K562 (cell line): ENCODE data around the gene SEPTIN12. TPM values are rescaled to one million over a fixed set of nuclear protein-coding genes. Genes with fewer than 3 reads are reported as not detected.

Source experiments
- ATAC-seq: fragments of 200-7000 bp; cut with Tn5 transposase; 3 replicates; pipeline ENCODE4 v1.9.1; 2020; ENCODE audit warnings: moderate library complexity
- BruUV-seq: library from RNA; stranded (reverse); fragments of 400-500 nt; replicated peaks from 2 replicates; lab custom pipeline; 2021; lab: Mats Ljungman, UMichigan
- CTCF ChIA-PET: fragments of 300-600 bp; formaldehyde crosslinking; extraction: SDS; loops from one replicate; lab custom pipeline; 2021; ENCODE audit warnings: low intra/inter-chr PET ratio; lab: Yijun Ruan, JAX
- POLR2A ChIA-PET: fragments of 300-600, 350-650 bp; sonication (Branson Sonifier 250); formaldehyde crosslinking; extraction: SDS; loops from one replicate; lab custom pipeline; 2021; ENCODE audit warnings: antibody characterized with exemption, inconsistent platforms; lab: Yijun Ruan, JAX
- DNase-seq, 4 experiments: peaks; one replicate each; pipeline versions ENCODE4 v3.0.0 to v3.0.0-alpha.2; 2011 to 2018; ENCODE audit warnings: low spot score in 3 of 4, mixed read lengths in 3 of 4; ENCODE audit errors: extremely low read depth in 1 of 4
- FAIRE-seq: peaks from 2 replicates; lab custom pipeline; 2011; peaks lifted over from hg19 to GRCh38; lab: Jason Lieb, UNC
- H2AFZ ChIP-seq: 2 replicates; pipeline ENCODE4 v1.6.0; 2011; ENCODE audit warnings: low read depth, low read length, control low read depth, inconsistent platforms
- H3K27ac ChIP-seq: fragments of 200-600 bp; 3 replicates; pipeline ENCODE4 v1.8.0; 2011; ENCODE audit warnings: low read depth, mild to moderate bottlenecking, control low read depth, inconsistent platforms, low read length, moderate library complexity, mixed read lengths; ENCODE audit errors: extremely low read depth
- H3K27me3 ChIP-seq, 2 experiments: fragments of 300-600 bp in 1 of 2; 2 replicates in 1 of 2; 3 replicates in 1 of 2; pipeline versions ENCODE4 v1.6.0 to v1.8.0; 2011; ENCODE audit warnings: inconsistent platforms in 2 of 2, low read length in 2 of 2, mild to moderate bottlenecking in 1 of 2, mixed read lengths in 1 of 2, moderate library complexity in 1 of 2; ENCODE audit not compliant: control insufficient read depth in 2 of 2, insufficient read depth in 2 of 2
- H3K36me3 ChIP-seq: fragments of 300-600 bp; 3 replicates; pipeline ENCODE4 v1.8.0; 2011; ENCODE audit warnings: mild to moderate bottlenecking, low read length, inconsistent platforms; ENCODE audit not compliant: control insufficient read depth, insufficient read depth
- H3K4me1 ChIP-seq, 2 experiments: fragments of 200-600 bp in 1 of 2; replicated peaks in 1 of 2; 2 replicates in 1 of 2; 3 replicates in 1 of 2; pipeline versions ENCODE4 v1.5.1 to v1.8.0; 2011; ENCODE audit warnings: inconsistent platforms in 2 of 2, low read length in 2 of 2, mild to moderate bottlenecking in 1 of 2, mixed read lengths in 1 of 2, moderate library complexity in 1 of 2; ENCODE audit not compliant: control insufficient read depth in 2 of 2, insufficient read depth in 2 of 2
- H3K4me2 ChIP-seq: 2 replicates; pipeline ENCODE4 v1.6.1; 2011; ENCODE audit warnings: low read length, control low read depth, inconsistent platforms, mixed read lengths; ENCODE audit not compliant: insufficient read depth
- H3K4me3 ChIP-seq: fragments of 200-600 bp; sonication (generic), shearing (Covaris generic); 2 replicates; pipeline ENCODE4 v1.5.1; 2016; ENCODE audit warnings: control low read depth, inconsistent platforms
- H3K79me2 ChIP-seq: fragments of 200-600 bp; 3 replicates; pipeline ENCODE4 v1.8.0; 2011; ENCODE audit warnings: low read length, inconsistent platforms; ENCODE audit not compliant: control insufficient read depth, insufficient read depth
- H3K9ac ChIP-seq, 2 experiments: 2 replicates each; pipeline versions ENCODE4 v1.6.0 to v1.6.1; 2011; ENCODE audit warnings: low read depth in 2 of 2, low read length in 2 of 2, control low read depth in 1 of 2, inconsistent platforms in 1 of 2, mild to moderate bottlenecking in 1 of 2, mixed read lengths in 1 of 2; ENCODE audit not compliant: insufficient read depth in 1 of 2
- H3K9me1 ChIP-seq: one replicate; pipeline ENCODE4 v1.6.0; 2011; ENCODE audit warnings: inconsistent platforms, mild to moderate bottlenecking, low read length, moderate library complexity; ENCODE audit not compliant: control insufficient read depth, insufficient read depth
- H3K9me3 ChIP-seq: replicated peaks from 2 replicates; pipeline ENCODE4 v1.5.1; 2011; ENCODE audit warnings: low read depth, low read length, inconsistent platforms; ENCODE audit not compliant: control insufficient read depth, insufficient read depth
- H4K20me1 ChIP-seq: replicated peaks from 2 replicates; pipeline ENCODE4 v1.6.1; 2011; ENCODE audit warnings: low read length, inconsistent platforms, mixed read lengths; ENCODE audit not compliant: control insufficient read depth, insufficient read depth
- CREBBP ChIP-seq: IDR thresholded peaks from one replicate; pipeline ENCODE4 v1.6.1; 2012; ENCODE audit warnings: low read depth, mild to moderate bottlenecking, control low read depth, inconsistent platforms, low read length
- EHMT2 ChIP-seq: fragments of 450-650 bp; IDR thresholded peaks from 2 replicates; pipeline ENCODE4 v1.6.1; 2018; ENCODE audit warnings: antibody characterized with exemption
- OTX1 ChIP-seq: fragments of 450-650 bp; formaldehyde crosslinking; IDR thresholded peaks from 2 replicates; pipeline ENCODE4 v1.4.0; 2022; ENCODE audit warnings: mild to moderate bottlenecking
- POLR2A ChIP-seq: fragments of 450-650 bp; conservative IDR thresholded peaks from 2 replicates; pipeline ENCODE4 v1.6.1; 2016
- POLR2G ChIP-seq: fragments of 200-400 bp; formaldehyde crosslinking; IDR thresholded peaks from 2 replicates; pipeline ENCODE4 v1.6.1; 2017; ENCODE audit warnings: low read depth, mild to moderate bottlenecking, antibody characterized with exemption, low read length, moderate library complexity
- TAF7 ChIP-seq: fragments of 450-650 bp; IDR thresholded peaks from 2 replicates; pipeline ENCODE4 v1.6.1; 2016; ENCODE audit warnings: missing genetic modification characterization, missing compliant biosample characterization
- TCF7L2 ChIP-seq: fragments of 150-350 bp; IDR thresholded peaks from 2 replicates; pipeline ENCODE4 v1.6.1; 2016; ENCODE audit warnings: low read depth, mild to moderate bottlenecking, low read length, moderate library complexity
- WGBS: fragments of 100-300 bp; shearing (Covaris generic); methylation state at CpG from one replicate; pipeline ENCODE4 v1.1.6; 2016; ENCODE audit warnings: low coverage, mixed read lengths; ENCODE audit not compliant: insufficient coverage; ENCODE audit errors: missing lambda C conversion rate; 5-methylcytosine and 5-hydroxymethylcytosine counted together
- in situ Hi-C: fragments of 300-500 bp; cut with MboI; formaldehyde crosslinking; loops from 4 replicates; pipeline ENCODE4 v1.15.0; 2018; ENCODE audit warnings: inconsistent platforms, mixed read lengths
- intact Hi-C: fragments of 100-400 bp; cut with micrococcal nuclease; formaldehyde crosslinking; loops from 2 replicates; pipeline ENCODE4 v1.14.2; 2022
- polyA plus RNA-seq, 8 experiments: library from polyadenylated mRNA; depleted of rRNA in 4 of 8; stranded (reverse) in 5 of 8; unstranded in 3 of 8; fragments of >200 nt; fragmentation: Nextera tagmentation in 2 of 8; fragmentation: Illumina TruSeq in 1 of 8; extraction: Ambion mirVana in 2 of 8; extraction: Trizol in 1 of 8; gene quantifications; 2 replicates each; pipeline versions ENCODE4 v1.2.1 to v1.2.3, GENCODE V29; 2011 to 2014; ENCODE audit warnings: inconsistent platforms in 1 of 8, missing spikeins in 1 of 8
- total RNA-seq, 7 experiments: library from RNA; depleted of rRNA in 6 of 7; stranded (reverse); fragments of >200 nt in 6 of 7; fragmentation: Illumina TruSeq in 2 of 7; extraction: Trizol in 2 of 7; gene quantifications; 2 replicates each; pipeline versions ENCODE4 v1.2.1 to v1.2.3, GENCODE V29; 2011 to 2021; ENCODE audit warnings: low replicate concordance in 1 of 7
- TF ChIP-seq, protein P1 (sequence below): fragments of 250-450 bp; sonication (Bioruptor Pico); IDR thresholded peaks from 2 replicates; pipeline ENCODE4 v1.5.0; 2021
- TF ChIP-seq, protein P2 (sequence below): fragments of 250-450 bp; sonication (Bioruptor Pico); IDR thresholded peaks from 2 replicates; pipeline ENCODE4 v1.4.0; 2020; ENCODE audit warnings: mild to moderate bottlenecking, moderate library complexity, borderline replicate concordance

SEPTIN12 gene
- total and polyA plus RNA-seq, 9 of the 15 experiments (the other 6 are each of a cell fraction or from before 2014, with no cell fraction given), result not detected

DNA sequence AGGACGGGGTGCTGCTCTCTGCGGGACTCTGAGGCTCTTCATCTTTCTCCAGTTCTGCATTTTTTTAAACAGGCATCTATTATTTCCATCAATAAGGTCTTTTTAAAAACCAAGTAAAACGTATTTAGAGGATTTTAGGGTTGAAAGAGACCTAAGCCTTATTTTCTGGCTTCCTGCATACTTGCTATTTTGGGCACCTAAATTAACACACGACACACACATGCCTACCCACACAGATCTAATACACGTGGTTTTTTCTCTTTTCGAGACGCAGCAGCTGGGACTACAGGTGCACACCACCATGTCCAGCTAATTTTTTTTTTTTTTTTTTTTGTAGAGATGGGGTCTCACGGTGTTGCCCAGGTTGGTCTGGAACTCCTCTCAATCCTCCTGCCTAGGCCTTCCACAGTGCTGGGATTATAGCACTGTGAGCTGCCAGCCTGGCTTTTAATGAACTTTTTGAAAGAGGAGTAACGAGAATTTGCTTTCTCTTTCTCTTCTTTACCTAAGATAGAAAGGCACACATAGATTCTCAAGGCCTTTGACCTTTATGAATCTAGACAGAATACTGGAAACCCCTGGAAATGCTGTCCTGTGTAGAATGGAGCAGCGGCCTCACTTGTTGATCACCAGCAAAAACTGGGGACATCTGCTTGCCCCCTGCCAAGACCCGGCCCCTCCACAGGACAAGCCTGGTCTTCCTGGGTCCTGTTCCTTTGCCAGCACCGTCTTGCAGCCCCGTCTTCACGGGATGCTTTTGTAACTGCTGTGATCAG lies 40.1 kb downstream of the SEPTIN12 start:
- peaks cover 0 to 26% of the 10 kb centered on the region in 2 experiments; a peak in 2 of 5 replicates for H3K4me1 ChIP-seq
- 66% methylated on average over 14 of the region's 14 CpGs for WGBS
- H4K20me1 ChIP-seq, result no peaks in the 10 kb centered on the region
- intact Hi-C loops (no loop called here), in situ Hi-C loops (no loop called here)
- H3K9me1 ChIP-seq, result no peaks in the 10 kb centered on the region
- no peaks in the 10 kb centered on the region for H3K79me2 ChIP-seq
- ATAC-seq (no peak), FAIRE-seq (no peak), DNase-seq (no peak)
- ChIA-PET CTCF (interaction anchor here (0.6 kb wide), 1 partner anchor 57 kb away, joined by 3 read pairs; no protein-coding TSS in a partner anchor), POLR2A (interaction anchor here (1.4 kb wide), 2 partner anchors 14 kb away, joined by 3 to 4 read pairs; partner anchors contain the start of genes ANKS3 and DNAAF8)
- no peaks in the 10 kb centered on the region for H3K9me3 ChIP-seq
- TF ChIP-seq TCF7L2, result no peak
- TF ChIP-seq POLR2A, result 0 out of 2 replicates have a peak, but pooled peaks have one; percentile 39
- no peak overlapping the region for H3K4me2 ChIP-seq
- H3K27ac ChIP-seq, result no peak overlapping the region
- no peak overlapping the region for H2AFZ ChIP-seq
- H3K4me3 ChIP-seq, result no peak overlapping the region
- no peaks in the 10 kb centered on the region for H3K27me3 ChIP-seq
- TSS peak; percentile 20 for BruUV-seq
- peaks cover 26% of the 10 kb centered on the region; the same call in 2 of the 3 replicates for H3K36me3 ChIP-seq
- no peak overlapping the region; a peak in 1 of 4 replicates for H3K9ac ChIP-seq

DNA sequence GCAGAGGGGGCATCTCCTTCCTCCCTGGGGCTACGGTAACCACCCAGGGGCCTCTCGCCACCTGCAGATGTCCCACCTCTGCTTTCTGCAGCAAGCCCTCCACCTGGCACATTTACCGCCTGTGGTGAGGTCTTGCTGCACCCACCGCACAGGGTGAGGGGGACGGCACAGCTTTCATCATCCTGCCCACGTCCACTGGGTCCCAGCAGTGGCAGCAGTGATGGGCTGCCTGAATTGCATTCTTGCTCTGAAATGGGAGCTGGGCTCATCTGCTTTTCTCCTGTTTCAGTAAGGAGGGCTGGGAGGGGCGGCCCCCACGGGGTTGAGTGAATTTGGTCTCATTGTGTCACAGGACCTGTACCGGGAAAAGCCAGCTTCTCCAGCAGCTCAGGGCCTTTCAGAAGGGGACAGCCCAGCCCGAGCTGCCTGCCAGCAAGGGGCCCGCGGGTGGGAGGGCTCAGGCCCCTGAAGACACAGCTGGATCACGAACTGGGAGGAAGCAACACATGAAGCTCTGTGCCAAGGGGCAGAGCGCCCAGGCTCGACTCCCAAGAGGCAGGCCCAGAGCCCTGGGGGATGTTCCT lies 41.1 kb downstream of the SEPTIN12 start:
- H3K4me3 ChIP-seq, result no peak overlapping the region
- no TSS peak for BruUV-seq
- FAIRE-seq (no peak), DNase-seq (no peak), ATAC-seq (no peak)
- no peak overlapping the region for H3K4me2 ChIP-seq
- no peaks in the 10 kb centered on the region for H3K27me3 ChIP-seq
- H3K9me3 ChIP-seq, result no peaks in the 10 kb centered on the region
- intact Hi-C loops (no loop called here), in situ Hi-C loops (no loop called here)
- 57% methylated on average over 13 of the region's 15 CpGs for WGBS
- TF ChIP-seq, protein P1, sequence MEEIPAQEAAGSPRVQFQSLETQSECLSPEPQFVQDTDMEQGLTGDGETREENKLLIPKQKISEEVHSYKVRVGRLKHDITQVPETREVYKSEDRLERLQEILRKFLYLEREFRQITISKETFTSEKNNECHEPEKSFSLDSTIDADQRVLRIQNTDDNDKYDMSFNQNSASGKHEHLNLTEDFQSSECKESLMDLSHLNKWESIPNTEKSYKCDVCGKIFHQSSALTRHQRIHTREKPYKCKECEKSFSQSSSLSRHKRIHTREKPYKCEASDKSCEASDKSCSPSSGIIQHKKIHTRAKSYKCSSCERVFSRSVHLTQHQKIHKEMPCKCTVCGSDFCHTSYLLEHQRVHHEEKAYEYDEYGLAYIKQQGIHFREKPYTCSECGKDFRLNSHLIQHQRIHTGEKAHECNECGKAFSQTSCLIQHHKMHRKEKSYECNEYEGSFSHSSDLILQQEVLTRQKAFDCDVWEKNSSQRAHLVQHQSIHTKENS (CRISPR knock-in tag), result no peak
- TF ChIP-seq EHMT2, result no peak
- TF ChIP-seq, protein P2, sequence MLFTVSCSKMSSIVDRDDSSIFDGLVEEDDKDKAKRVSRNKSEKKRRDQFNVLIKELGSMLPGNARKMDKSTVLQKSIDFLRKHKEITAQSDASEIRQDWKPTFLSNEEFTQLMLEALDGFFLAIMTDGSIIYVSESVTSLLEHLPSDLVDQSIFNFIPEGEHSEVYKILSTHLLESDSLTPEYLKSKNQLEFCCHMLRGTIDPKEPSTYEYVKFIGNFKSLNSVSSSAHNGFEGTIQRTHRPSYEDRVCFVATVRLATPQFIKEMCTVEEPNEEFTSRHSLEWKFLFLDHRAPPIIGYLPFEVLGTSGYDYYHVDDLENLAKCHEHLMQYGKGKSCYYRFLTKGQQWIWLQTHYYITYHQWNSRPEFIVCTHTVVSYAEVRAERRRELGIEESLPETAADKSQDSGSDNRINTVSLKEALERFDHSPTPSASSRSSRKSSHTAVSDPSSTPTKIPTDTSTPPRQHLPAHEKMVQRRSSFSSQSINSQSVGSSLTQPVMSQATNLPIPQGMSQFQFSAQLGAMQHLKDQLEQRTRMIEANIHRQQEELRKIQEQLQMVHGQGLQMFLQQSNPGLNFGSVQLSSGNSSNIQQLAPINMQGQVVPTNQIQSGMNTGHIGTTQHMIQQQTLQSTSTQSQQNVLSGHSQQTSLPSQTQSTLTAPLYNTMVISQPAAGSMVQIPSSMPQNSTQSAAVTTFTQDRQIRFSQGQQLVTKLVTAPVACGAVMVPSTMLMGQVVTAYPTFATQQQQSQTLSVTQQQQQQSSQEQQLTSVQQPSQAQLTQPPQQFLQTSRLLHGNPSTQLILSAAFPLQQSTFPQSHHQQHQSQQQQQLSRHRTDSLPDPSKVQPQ (CRISPR knock-in tag), result no peak
- TF ChIP-seq CREBBP, result no peak
- no peak for TF ChIP-seq OTX1 (CRISPR knock-in tag)
- TF ChIP-seq POLR2G, result peak; percentile 53
- no peak for TF ChIP-seq TAF7 (tag)
- H3K27ac ChIP-seq, result no peak overlapping the region
- H3K4me1 ChIP-seq, result peaks cover 0 to 28% of the 10 kb centered on the region in 2 experiments; a peak in 2 of 5 replicates
- H2AFZ ChIP-seq, result no peak overlapping the region
- no peaks in the 10 kb centered on the region for H4K20me1 ChIP-seq
- H3K9me1 ChIP-seq, result no peaks in the 10 kb centered on the region
- peak overlapping the region in 1 of 2 experiments; percentile 57; a peak in 2 of 4 replicates for H3K9ac ChIP-seq
- ChIA-PET POLR2A (interaction anchor here (0.9 to 1.4 kb wide), 4 partner anchors 11 to 29 kb away, joined by 3 to 5 read pairs (median 4); partner anchors contain the start of genes ANKS3 and DNAAF8), CTCF (no interaction called here)
- H3K79me2 ChIP-seq, result no peaks in the 10 kb centered on the region
- peaks cover 16% of the 10 kb centered on the region; the same call in 2 of the 3 replicates for H3K36me3 ChIP-seq
